Measurements from ENCODE around the gene HOXD9.

HOXD9 gene

DNA sequence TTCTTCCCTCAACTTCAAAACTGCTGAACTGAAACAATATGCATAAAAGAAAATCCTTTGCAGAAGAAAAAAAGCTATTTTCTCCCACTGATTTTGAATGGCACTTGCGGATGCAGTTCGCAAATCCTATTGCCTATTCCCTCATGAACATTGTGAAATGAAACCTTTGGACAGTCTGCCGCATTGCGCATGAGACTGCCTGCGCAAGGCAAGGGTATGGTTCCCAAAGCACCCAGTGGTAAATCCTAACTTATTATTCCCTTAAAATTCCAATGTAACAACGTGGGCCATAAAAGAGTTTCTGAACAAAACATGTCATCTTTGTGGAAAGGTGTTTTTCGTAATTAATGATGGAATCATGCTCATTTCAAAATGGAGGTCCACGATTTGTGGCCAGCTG lies 15.4 kb downstream of the HOXD9 start:
- TF ChIP-seq, protein P1, sequence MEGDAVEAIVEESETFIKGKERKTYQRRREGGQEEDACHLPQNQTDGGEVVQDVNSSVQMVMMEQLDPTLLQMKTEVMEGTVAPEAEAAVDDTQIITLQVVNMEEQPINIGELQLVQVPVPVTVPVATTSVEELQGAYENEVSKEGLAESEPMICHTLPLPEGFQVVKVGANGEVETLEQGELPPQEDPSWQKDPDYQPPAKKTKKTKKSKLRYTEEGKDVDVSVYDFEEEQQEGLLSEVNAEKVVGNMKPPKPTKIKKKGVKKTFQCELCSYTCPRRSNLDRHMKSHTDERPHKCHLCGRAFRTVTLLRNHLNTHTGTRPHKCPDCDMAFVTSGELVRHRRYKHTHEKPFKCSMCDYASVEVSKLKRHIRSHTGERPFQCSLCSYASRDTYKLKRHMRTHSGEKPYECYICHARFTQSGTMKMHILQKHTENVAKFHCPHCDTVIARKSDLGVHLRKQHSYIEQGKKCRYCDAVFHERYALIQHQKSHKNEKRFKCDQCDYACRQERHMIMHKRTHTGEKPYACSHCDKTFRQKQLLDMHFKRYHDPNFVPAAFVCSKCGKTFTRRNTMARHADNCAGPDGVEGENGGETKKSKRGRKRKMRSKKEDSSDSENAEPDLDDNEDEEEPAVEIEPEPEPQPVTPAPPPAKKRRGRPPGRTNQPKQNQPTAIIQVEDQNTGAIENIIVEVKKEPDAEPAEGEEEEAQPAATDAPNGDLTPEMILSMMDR (IDR thresholded peaks at IDR 0.05; ENCODE audit: low read depth, low read length) = no peak

GRCh38 chr2:176138526-176138922 lies 16.0 kb downstream of the HOXD9 start:
- DNase-seq (ENCODE audit: extremely low read depth, low read depth) = no peak
- TF ChIP-seq, protein P1 (IDR thresholded peaks at IDR 0.05; ENCODE audit: low read depth, low read length) = no peak

More for the DNA sequence above, 15.4 kb downstream of the HOXD9 start:
- no peak for DNase-seq (ENCODE audit: extremely low read depth, low read depth)

- no peak for DNase-seq (ENCODE audit: extremely low read depth, low read depth)
- TF ChIP-seq, protein P1 (IDR thresholded peaks at IDR 0.05; ENCODE audit: low read depth, low read length) = no peak
These were observed 16.6 kb downstream of the HOXD9 start for GRCh38 chr2:176138923-176139660.

- no peak for DNase-seq (ENCODE audit: extremely low read depth, low read depth)
- TF ChIP-seq, protein P1 (IDR thresholded peaks at IDR 0.05; ENCODE audit: low read depth, low read length) = no peak
These were observed 17.4 kb downstream of the HOXD9 start for GRCh38 chr2:176139661-176140512.

DNA sequence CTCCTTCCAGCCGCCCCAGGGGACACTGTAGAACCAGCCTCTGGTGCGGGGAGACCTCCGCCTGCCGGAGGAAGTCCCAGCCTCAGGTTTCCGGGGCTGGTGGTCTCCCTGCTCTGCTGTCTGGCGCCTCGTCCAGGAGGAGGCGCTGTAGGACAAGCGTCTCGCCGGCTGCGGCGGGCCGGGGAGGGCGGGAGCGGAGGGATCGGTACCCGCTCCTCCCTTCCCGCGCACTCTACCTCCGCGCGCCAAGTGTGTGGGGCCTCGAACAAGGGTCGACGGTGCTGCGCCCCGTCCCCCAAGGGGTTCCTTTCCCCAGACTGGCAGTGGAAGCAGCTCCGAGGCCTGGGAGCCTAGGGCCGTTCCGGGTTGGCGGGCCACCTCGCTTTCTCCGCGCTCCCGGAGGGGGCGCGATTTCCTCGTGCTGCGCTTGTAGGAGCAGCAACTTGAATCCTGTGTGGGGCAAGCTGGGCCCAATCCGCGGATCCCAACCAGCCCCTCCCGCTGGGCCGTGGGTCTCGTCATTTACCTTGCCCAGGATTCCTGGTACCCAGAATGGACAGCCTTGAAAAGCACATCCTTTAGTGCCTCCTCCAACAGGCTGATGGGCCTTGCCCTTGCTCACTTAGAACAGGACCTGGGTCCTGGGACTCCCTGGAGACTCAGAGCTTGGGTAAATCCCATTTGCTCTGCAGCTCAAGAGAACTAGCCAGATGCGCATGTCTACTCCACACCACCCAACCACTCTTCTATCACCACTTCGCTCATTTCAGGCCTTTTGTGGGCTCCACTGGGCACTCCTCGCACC lies 18.2 kb downstream of the HOXD9 start:
- DNase-seq (ENCODE audit: extremely low read depth, low read depth) = peak; percentile 24
- TF ChIP-seq, protein P1 (IDR thresholded peaks at IDR 0.05; ENCODE audit: low read depth, low read length) = peak; percentile 79

DNA sequence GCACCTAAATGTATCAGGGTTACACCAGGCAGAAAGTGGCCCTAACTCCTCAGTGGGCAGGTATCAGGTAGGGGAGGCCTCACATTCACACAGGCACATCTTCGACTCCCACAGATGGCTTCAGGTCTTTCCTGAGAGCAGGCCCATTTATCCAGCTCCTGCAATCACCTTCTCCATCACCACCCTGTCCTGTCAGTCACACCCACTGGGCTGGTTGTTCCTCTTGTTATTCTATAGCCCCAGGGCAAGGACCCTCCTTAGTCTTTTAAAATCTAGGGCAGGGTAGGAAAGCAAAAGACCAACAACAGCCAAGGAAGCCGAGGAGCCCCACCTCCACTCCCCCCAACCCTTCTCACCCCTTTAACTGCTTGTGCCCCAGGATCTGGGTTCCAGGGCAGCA lies 19.8 kb downstream of the HOXD9 start:
- TF ChIP-seq, protein P1 (IDR thresholded peaks at IDR 0.05; ENCODE audit: low read depth, low read length) = no peak
- no peak for DNase-seq (ENCODE audit: extremely low read depth, low read depth)

Data from AG09319 (cell line).